NCI-H69 (cell line): Measurements from ENCODE around the gene TICRR.

Experiments used
- DNase-seq: peaks from one replicate; lab custom pipeline; 2025; lab: John Stamatoyannopoulos, UW

TICRR gene

GRCh38 chr15:89628806-89629715 lies 53.8 kb downstream of the TICRR start:
- DNase-seq, result no peak

- DNase-seq, result no peak
These were observed 54.6 kb downstream of the TICRR start for GRCh38 chr15:89629829-89630228.

- DNase-seq, result no peak
These were observed 55.0 kb downstream of the TICRR start for GRCh38 chr15:89630260-89630659.

- no peak for DNase-seq
These were observed 56.0 kb downstream of the TICRR start for GRCh38 chr15:89630974-89631901.

GRCh38 chr15:89631902-89632264 lies 56.6 kb downstream of the TICRR start:
- DNase-seq, result no peak

GRCh38 chr15:89632563-89633430 lies 57.5 kb downstream of the TICRR start:
- DNase-seq, result no peak

GRCh38 chr15:89633585-89633984 lies 58.3 kb downstream of the TICRR start:
- DNase-seq, result no peak

- no peak for DNase-seq
These were observed 65.0 kb downstream of the TICRR start for GRCh38 chr15:89640245-89640644.

GRCh38 chr15:89641053-89641452 lies 65.8 kb downstream of the TICRR start:
- no peak for DNase-seq

GRCh38 chr15:89642106-89642505 lies 66.8 kb downstream of the TICRR start:
- DNase-seq, result no peak

- no peak for DNase-seq
These were observed 70.4 kb downstream of the TICRR start for GRCh38 chr15:89645680-89646079.

- DNase-seq, result no peak
These were observed 71.3 kb downstream of the TICRR start for GRCh38 chr15:89646416-89647141.

- DNase-seq, result peak; percentile 38
These were observed 72.1 kb downstream of the TICRR start for GRCh38 chr15:89647191-89647851.

- DNase-seq, result no peak
These were observed 73.1 kb downstream of the TICRR start for GRCh38 chr15:89648106-89649012.

- DNase-seq, result no peak
These were observed 73.8 kb downstream of the TICRR start for GRCh38 chr15:89649013-89649625.

- no peak for DNase-seq
These were observed 74.4 kb downstream of the TICRR start for GRCh38 chr15:89649716-89650115.

GRCh38 chr15:89652131-89652530 lies 76.9 kb downstream of the TICRR start:
- DNase-seq, result no peak

- no peak for DNase-seq
These were observed 77.4 kb downstream of the TICRR start for GRCh38 chr15:89652666-89653065.

- no peak for DNase-seq
These were observed 78.3 kb downstream of the TICRR start for GRCh38 chr15:89653578-89653977.
